Measurements from ENCODE around the gene SIRPD. TPM values are rescaled to one million over a fixed set of nuclear protein-coding genes. Genes with fewer than 3 reads are reported as not detected.

The SIRPD gene
- total RNA-seq, 1 experiment from 2014 or later: not detected

- BruUV-seq (replicated peaks): no TSS peak
- POLR2A ChIA-PET: no interaction called here
- H3K4me1 ChIP-seq: no peaks in the 10 kb centered on the region
- TF ChIP-seq CTCF (IDR thresholded peaks at IDR 0.05; ENCODE audit: insufficient read depth in 1 of 2, low read depth in 1 of 2, low read length in 1 of 2, severe bottlenecking in 1 of 2, unreplicated experiment in 1 of 2): no peak
- peaks cover 23% of the 10 kb centered on the region for H3K27me3 Mint-ChIP-seq (ENCODE audit: insufficient read depth, unreplicated experiment)
- H3K9me3 ChIP-seq: 0 out of 2 replicates have a peak, but pooled peaks cover 3% of the 10 kb centered on the region
- no peaks in the 10 kb centered on the region for H3K9me3 Mint-ChIP-seq (ENCODE audit: unreplicated experiment)
- CTCF ChIA-PET: no interaction called here
- no peaks in the 10 kb centered on the region for H3K4me1 Mint-ChIP-seq (ENCODE audit: low read depth, unreplicated experiment)
- DNase-seq: no peak
- no peaks in the 10 kb centered on the region for H3K36me3 ChIP-seq (ENCODE audit: control insufficient read depth, insufficient read depth, low read length)
- intact Hi-C loops (cut with micrococcal nuclease; ENCODE audit: unreplicated experiment): no loop called here
- no peak overlapping the region for H3K27ac Mint-ChIP-seq (ENCODE audit: unreplicated experiment)
- H3K4me3 Mint-ChIP-seq (ENCODE audit: unreplicated experiment): no peak overlapping the region
- H3K4me3 ChIP-seq (ENCODE audit: low read depth, low read length): no peak overlapping the region
- H3K27me3 ChIP-seq (replicated peaks; ENCODE audit: control insufficient read depth, insufficient read depth, low read length): no peaks in the 10 kb centered on the region; the same call in none of the 2 replicates
- no peaks in the 10 kb centered on the region for H3K36me3 Mint-ChIP-seq (ENCODE audit: insufficient read depth, unreplicated experiment)
Observed at GRCh38 chr20:1517010-1517409, 40.5 kb downstream of the SIRPD start.

GRCh38 chr20:1513801-1514200 is 43.7 kb downstream of the SIRPD start:
- Mint-ChIP-seq H3K4me3 (ENCODE audit: unreplicated experiment) (no peak overlapping the region), H3K27ac (ENCODE audit: unreplicated experiment) (no peak overlapping the region), H3K4me1 (ENCODE audit: low read depth, unreplicated experiment) (no peaks in the 10 kb centered on the region), H3K27me3 (ENCODE audit: insufficient read depth, unreplicated experiment) (peaks cover 18% of the 10 kb centered on the region), H3K9me3 (ENCODE audit: unreplicated experiment) (no peaks in the 10 kb centered on the region), H3K36me3 (ENCODE audit: insufficient read depth, unreplicated experiment) (no peaks in the 10 kb centered on the region)
- 0 out of 2 replicates have a peak, but pooled peaks cover 3% of the 10 kb centered on the region for H3K9me3 ChIP-seq
- H3K27me3 ChIP-seq (replicated peaks; ENCODE audit: control insufficient read depth, insufficient read depth, low read length): no peaks in the 10 kb centered on the region; the same call in 1 of the 2 replicates
- DNase-seq: no peak
- ChIA-PET CTCF (interaction anchor here (1.4 kb wide), 1 partner anchor 10 kb away, joined by 5 read pairs; no protein-coding TSS in a partner anchor), POLR2A (no interaction called here)
- no peak overlapping the region for H3K4me3 ChIP-seq (ENCODE audit: low read depth, low read length)
- intact Hi-C loops (cut with micrococcal nuclease; ENCODE audit: unreplicated experiment): no loop called here
- BruUV-seq (replicated peaks): no TSS peak
- no peaks in the 10 kb centered on the region for H3K36me3 ChIP-seq (ENCODE audit: control insufficient read depth, insufficient read depth, low read length)
- no peak for TF ChIP-seq CTCF (IDR thresholded peaks at IDR 0.05; ENCODE audit: insufficient read depth in 1 of 2, low read depth in 1 of 2, low read length in 1 of 2, severe bottlenecking in 1 of 2, unreplicated experiment in 1 of 2)
- no peaks in the 10 kb centered on the region for H3K4me1 ChIP-seq

GRCh38 chr20:1509237-1509636 is 48.3 kb downstream of the SIRPD start:
- H3K27ac Mint-ChIP-seq (ENCODE audit: unreplicated experiment): no peak overlapping the region
- TF ChIP-seq CTCF (IDR thresholded peaks at IDR 0.05; ENCODE audit: insufficient read depth in 1 of 2, low read depth in 1 of 2, low read length in 1 of 2, severe bottlenecking in 1 of 2, unreplicated experiment in 1 of 2): peak; percentile 40 to 52
- H3K27me3 Mint-ChIP-seq (ENCODE audit: insufficient read depth, unreplicated experiment): peaks cover 23% of the 10 kb centered on the region
- no peaks in the 10 kb centered on the region; the same call in 1 of the 2 replicates for H3K27me3 ChIP-seq (replicated peaks; ENCODE audit: control insufficient read depth, insufficient read depth, low read length)
- H3K36me3 ChIP-seq (ENCODE audit: control insufficient read depth, insufficient read depth, low read length): no peaks in the 10 kb centered on the region
- H3K4me3 Mint-ChIP-seq (ENCODE audit: unreplicated experiment): no peak overlapping the region
- ChIA-PET POLR2A (no interaction called here), CTCF (interaction anchor here (1.0 kb wide), 1 partner anchor 268 kb away, joined by 5 read pairs; no protein-coding TSS in a partner anchor)
- no peaks in the 10 kb centered on the region for H3K4me1 ChIP-seq
- BruUV-seq (replicated peaks): no TSS peak
- H3K9me3 Mint-ChIP-seq (ENCODE audit: unreplicated experiment): no peaks in the 10 kb centered on the region
- no peaks in the 10 kb centered on the region for H3K4me1 Mint-ChIP-seq (ENCODE audit: low read depth, unreplicated experiment)
- no peaks in the 10 kb centered on the region for H3K36me3 Mint-ChIP-seq (ENCODE audit: insufficient read depth, unreplicated experiment)
- H3K9me3 ChIP-seq: 0 out of 2 replicates have a peak, but pooled peaks cover 3% of the 10 kb centered on the region
- H3K4me3 ChIP-seq (ENCODE audit: low read depth, low read length): no peak overlapping the region
- DNase-seq: peak in 1 of 2 experiments; percentile 18
- intact Hi-C loops (cut with micrococcal nuclease; ENCODE audit: unreplicated experiment): no loop called here

Measured in Caco-2 (cell line).